ENCODE results near the gene LRRC32. TPM values are rescaled to one million over a fixed set of nuclear protein-coding genes. Genes with fewer than 3 reads are reported as not detected.

LRRC32 gene
- total RNA-seq, 1 experiment from 2014 or later: 0.46 TPM

- no peak overlapping the region for H2AFZ ChIP-seq (ENCODE audit: low read length)
These were observed 47.2 kb downstream of the LRRC32 start for GRCh38 chr11:76623171-76623883.

More at GRCh38 chr11:76623171-76623883, 47.2 kb downstream of the LRRC32 start:
- no peak overlapping the region for H2BK15ac ChIP-seq (ENCODE audit: low read depth, low read length)
- H3K9ac ChIP-seq (ENCODE audit: extremely low read depth, insufficient read length, low read length): no peak overlapping the region
- WGBS (ENCODE audit: extremely low coverage, insufficient read length, low lambda C conversion rate): no CpG with 5 or more reads among the region's 12 CpGs
- H2AK5ac ChIP-seq (ENCODE audit: insufficient read length, low read length): no peak overlapping the region
- no peak overlapping the region for H3K27ac ChIP-seq (ENCODE audit: insufficient read length, low read depth, low read length)
- H3K4me2 ChIP-seq (ENCODE audit: insufficient read depth, insufficient read length, low read length): no peak overlapping the region
- H3K23me2 ChIP-seq (ENCODE audit: insufficient read length, low read depth, low read length, poor library complexity, severe bottlenecking): no peaks in the 10 kb centered on the region
- no peak overlapping the region for H3T11ph ChIP-seq (ENCODE audit: low read length)
- peaks cover 0 to 7% (median 7%) of the 10 kb centered on the region in 3 experiments; a peak in 4 of 7 replicates for H3K36me3 Mint-ChIP-seq (ENCODE audit: insufficient read depth in 1 of 3, low read depth in 3 of 3)
- H4K8ac ChIP-seq (replicated peaks; ENCODE audit: insufficient read length, low read depth, low read length): no peak overlapping the region
- no peaks in the 10 kb centered on the region for H3K79me1 ChIP-seq (ENCODE audit: insufficient read depth, low read depth, low read length, poor library complexity, severe bottlenecking)
- no peak overlapping the region for H3K4ac ChIP-seq (ENCODE audit: low read depth, low read length)
- no peak overlapping the region for H3K56ac ChIP-seq (ENCODE audit: insufficient read length, low read depth, low read length)
- no peak overlapping the region for H2BK20ac ChIP-seq (ENCODE audit: low read depth, low read length, poor library complexity, severe bottlenecking)
- no peaks in the 10 kb centered on the region for H4K20me1 ChIP-seq (ENCODE audit: control insufficient read depth, insufficient read depth, insufficient read length)
- no peak overlapping the region; a peak in 1 of 5 replicates for H3K4me3 Mint-ChIP-seq
- H3K27me3 Mint-ChIP-seq (ENCODE audit: low read depth): peaks cover 6% of the 10 kb centered on the region
- no peak overlapping the region for H2BK5ac ChIP-seq (ENCODE audit: insufficient read length, low read length)
- no peak overlapping the region; the same call in 1 of the 2 replicates for H3K14ac ChIP-seq (ENCODE audit: insufficient read depth, low read length)
- no peak for TF ChIP-seq CTCF (conservative IDR thresholded peaks at IDR 0.05)
- no peaks in the 10 kb centered on the region for H3K9me3 ChIP-seq (ENCODE audit: control insufficient read depth, low read depth, low read length)
- H3K79me2 ChIP-seq (ENCODE audit: insufficient read depth, low read length): no peaks in the 10 kb centered on the region
- H3K4me1 Mint-ChIP-seq: peaks cover 17 to 21% of the 10 kb centered on the region in 2 experiments
- H4K5ac ChIP-seq (ENCODE audit: insufficient read length, low read depth, low read length): no peak overlapping the region
- H3K23ac ChIP-seq (ENCODE audit: insufficient read length, low read depth, low read length): no peak overlapping the region
- H2BK12ac ChIP-seq (ENCODE audit: insufficient read length, low read depth, low read length): no peak overlapping the region
- H3K4me1 ChIP-seq (ENCODE audit: insufficient read depth, low read length): no peaks in the 10 kb centered on the region
- H3K27ac Mint-ChIP-seq: peak overlapping the region in 1 of 3 experiments; percentile 53; a peak in 1 of 7 replicates
- DNase-seq: no peak
- no peaks in the 10 kb centered on the region for H3K27me3 ChIP-seq (ENCODE audit: insufficient read depth, low read length)
- H3K18ac ChIP-seq (ENCODE audit: insufficient read length, low read depth, low read length): no peak overlapping the region
- H2BK120ac ChIP-seq (ENCODE audit: low read depth, low read length, poor library complexity, severe bottlenecking): no peak overlapping the region
- no peak overlapping the region for H4K91ac ChIP-seq (ENCODE audit: insufficient read length, low read depth, low read length)
- H3K9me3 Mint-ChIP-seq: peaks cover 7% of the 10 kb centered on the region in 2 experiments

Data from H9 (cell line).